ENCODE measurements around the gene FAF2.
"Not testable (repeated sequence)": the region's sequence is repeated elsewhere in the genome, so short reads cannot be mapped to it uniquely, and the experiment has no call there.

The FAF2 gene

GRCh38 chr5:176473335-176474006 is 25.3 kb downstream of the FAF2 start:
- TF ChIP-seq, protein P1, sequence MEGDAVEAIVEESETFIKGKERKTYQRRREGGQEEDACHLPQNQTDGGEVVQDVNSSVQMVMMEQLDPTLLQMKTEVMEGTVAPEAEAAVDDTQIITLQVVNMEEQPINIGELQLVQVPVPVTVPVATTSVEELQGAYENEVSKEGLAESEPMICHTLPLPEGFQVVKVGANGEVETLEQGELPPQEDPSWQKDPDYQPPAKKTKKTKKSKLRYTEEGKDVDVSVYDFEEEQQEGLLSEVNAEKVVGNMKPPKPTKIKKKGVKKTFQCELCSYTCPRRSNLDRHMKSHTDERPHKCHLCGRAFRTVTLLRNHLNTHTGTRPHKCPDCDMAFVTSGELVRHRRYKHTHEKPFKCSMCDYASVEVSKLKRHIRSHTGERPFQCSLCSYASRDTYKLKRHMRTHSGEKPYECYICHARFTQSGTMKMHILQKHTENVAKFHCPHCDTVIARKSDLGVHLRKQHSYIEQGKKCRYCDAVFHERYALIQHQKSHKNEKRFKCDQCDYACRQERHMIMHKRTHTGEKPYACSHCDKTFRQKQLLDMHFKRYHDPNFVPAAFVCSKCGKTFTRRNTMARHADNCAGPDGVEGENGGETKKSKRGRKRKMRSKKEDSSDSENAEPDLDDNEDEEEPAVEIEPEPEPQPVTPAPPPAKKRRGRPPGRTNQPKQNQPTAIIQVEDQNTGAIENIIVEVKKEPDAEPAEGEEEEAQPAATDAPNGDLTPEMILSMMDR (IDR thresholded peaks at IDR 0.05; ENCODE audit: borderline replicate concordance, insufficient read depth, low read depth, low read length): no peak
- no peak overlapping the region for H3K4me3 ChIP-seq (ENCODE audit: low read depth, low read length)

- TF ChIP-seq, protein P1 (IDR thresholded peaks at IDR 0.05; ENCODE audit: borderline replicate concordance, insufficient read depth, low read depth, low read length): no peak
Observed at GRCh38 chr5:176474476-176474875, 26.3 kb downstream of the FAF2 start.

DNA sequence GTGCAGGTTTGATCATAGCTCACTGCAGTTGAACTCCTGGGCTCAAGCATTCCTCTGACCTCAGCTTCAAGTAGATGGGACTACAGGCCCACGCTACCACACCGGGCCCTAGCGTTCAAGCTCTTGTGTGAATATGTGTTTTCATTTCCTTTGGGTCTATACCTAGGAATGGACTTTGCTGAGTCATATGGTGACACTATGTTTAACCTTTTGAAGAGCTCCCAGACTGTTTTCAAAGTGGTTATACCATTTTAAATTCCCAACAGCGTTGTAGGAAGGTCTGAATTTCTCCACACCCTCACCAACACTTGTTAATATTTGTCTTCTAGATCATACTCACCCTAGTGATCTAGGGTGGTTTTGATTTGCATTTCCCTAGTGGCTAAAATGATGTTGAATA is 33.5 kb downstream of the FAF2 start:
- H3K4me3 ChIP-seq (ENCODE audit: low read depth, low read length): no peak overlapping the region
- TF ChIP-seq, protein P1 (IDR thresholded peaks at IDR 0.05; ENCODE audit: borderline replicate concordance, insufficient read depth, low read depth, low read length): no peak

More at GRCh38 chr5:176474476-176474875, 26.3 kb downstream of the FAF2 start:
- H3K4me3 ChIP-seq (ENCODE audit: low read depth, low read length): no peak overlapping the region

DNA sequence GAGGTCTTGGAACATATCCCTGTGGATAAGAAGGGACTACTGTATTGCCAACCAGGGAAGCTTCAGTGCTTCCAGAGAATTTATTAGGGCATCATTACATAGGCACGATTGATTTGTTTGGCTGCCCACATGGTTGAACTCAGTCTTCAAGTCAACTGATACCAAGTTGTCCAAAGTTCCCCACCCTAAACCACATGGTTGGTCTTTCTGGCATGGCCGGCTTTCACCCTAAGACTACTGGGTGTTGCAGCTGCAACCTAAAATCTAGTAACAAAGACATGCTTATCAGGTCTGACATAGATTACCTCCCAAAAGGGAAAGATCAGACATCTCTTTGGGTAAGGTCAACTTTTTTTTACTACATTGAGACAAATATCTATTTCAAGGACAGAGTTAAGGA is 37.0 kb downstream of the FAF2 start:
- TF ChIP-seq, protein P1 (IDR thresholded peaks at IDR 0.05; ENCODE audit: borderline replicate concordance, insufficient read depth, low read depth, low read length): no peak
- H3K4me3 ChIP-seq (ENCODE audit: low read depth, low read length): no peak overlapping the region

DNA sequence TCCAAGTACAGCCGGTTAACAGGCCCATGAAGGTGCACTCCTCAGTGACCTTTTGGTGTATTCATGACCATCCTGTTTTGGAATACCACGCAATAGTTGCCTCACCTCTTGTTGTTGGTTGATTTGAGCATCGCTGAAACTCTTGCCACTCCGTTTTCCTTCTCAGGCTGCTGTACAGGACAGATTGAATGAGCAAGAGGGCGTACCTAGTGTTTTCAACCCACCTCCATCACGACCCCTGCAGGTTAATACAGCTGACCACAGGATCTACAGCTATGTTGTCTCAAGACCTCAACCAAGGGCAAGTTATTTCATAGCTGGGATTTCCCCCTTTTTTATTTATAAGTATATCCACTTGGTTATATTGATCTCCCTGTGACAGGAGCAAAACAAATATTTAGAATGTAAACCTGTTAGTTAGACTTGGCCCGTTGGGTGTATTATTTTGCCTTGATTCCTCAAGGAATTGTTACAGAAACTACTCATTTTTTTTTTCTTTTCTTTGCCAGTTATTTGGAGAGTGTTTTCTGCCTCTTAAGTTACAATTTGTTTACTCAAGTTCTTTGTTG is 38.1 kb downstream of the FAF2 start:
- TF ChIP-seq, protein P1 (IDR thresholded peaks at IDR 0.05; ENCODE audit: borderline replicate concordance, insufficient read depth, low read depth, low read length): no peak

GRCh38 chr5:176487160-176487559 is 39.0 kb downstream of the FAF2 start:
- not testable (repeated sequence) for H3K4me3 ChIP-seq (ENCODE audit: low read depth, low read length)

More for the DNA sequence above, 38.1 kb downstream of the FAF2 start:
- H3K4me3 ChIP-seq (ENCODE audit: low read depth, low read length): no peak overlapping the region

- no peak overlapping the region for H3K4me3 ChIP-seq (ENCODE audit: low read depth, low read length)
- TF ChIP-seq, protein P1 (IDR thresholded peaks at IDR 0.05; ENCODE audit: borderline replicate concordance, insufficient read depth, low read depth, low read length): no peak
Observed at GRCh38 chr5:176489077-176489476, 40.9 kb downstream of the FAF2 start.
